Spleen (tissue), 11 donors: ENCODE measurements around the gene MCM9. TPM values are rescaled to one million over a fixed set of nuclear protein-coding genes. Genes with fewer than 3 reads are reported as not detected.

Experiments used
- DNase-seq: peaks from one replicate; pipeline ENCODE4 v3.0.0-alpha.2; 2020
- H3K27ac ChIP-seq, 8 donors: fragments of 200-600 bp; sonication (generic) in 7 of 8; 1 replicate in 4 of 8; 2 replicates in 4 of 8; pipeline versions ENCODE4 v1.5.0 to v1.8.0; 2016 to 2021; ENCODE audit warnings: inconsistent platforms in 4 of 8, mild to moderate bottlenecking in 4 of 8, moderate library complexity in 1 of 8
- H3K27me3 ChIP-seq, 7 donors: fragments of 200-600 bp; sonication (generic) in 6 of 7; replicated peaks in 1 of 7; 1 replicate in 4 of 7; 2 replicates in 3 of 7; pipeline versions ENCODE4 v1.5.0 to v1.8.0; 2016 to 2021; ENCODE audit warnings: inconsistent platforms in 3 of 7, mild to moderate bottlenecking in 1 of 7
- H3K36me3 ChIP-seq, 6 donors: fragments of 200-600 bp; sonication (generic) in 5 of 6; 1 replicate in 4 of 6; 2 replicates in 2 of 6; pipeline versions ENCODE4 v1.5.0 to v1.8.0; 2016 to 2021; ENCODE audit warnings: inconsistent platforms in 2 of 6
- H3K4me1 ChIP-seq, 6 donors: fragments of 200-600 bp; sonication (generic) in 5 of 6; 1 replicate in 3 of 6; 2 replicates in 3 of 6; pipeline versions ENCODE4 v1.5.0 to v1.8.0; 2016 to 2021; ENCODE audit warnings: inconsistent platforms in 3 of 6
- H3K4me3 ChIP-seq, 8 donors: fragments of 200-600 bp; sonication (generic) in 7 of 8; 1 replicate in 4 of 8; 2 replicates in 4 of 8; pipeline versions ENCODE4 v1.5.0 to v1.8.0; 2016 to 2021; ENCODE audit warnings: inconsistent platforms in 4 of 8, mild to moderate bottlenecking in 4 of 8, moderate library complexity in 2 of 8
- H3K9me3 ChIP-seq, 8 donors: fragments of 200-600 bp; sonication (generic) in 7 of 8; 1 replicate in 4 of 8; 2 replicates in 4 of 8; pipeline versions ENCODE4 v1.5.0 to v1.8.0; 2016 to 2021; ENCODE audit warnings: inconsistent platforms in 4 of 8
- CTCF ChIP-seq, 11 experiments: fragments of 200-600 bp in 7 of 11; fragments of 450-650 bp in 4 of 11; sonication (generic) in 4 of 11; IDR thresholded peaks in 8 of 11; conservative IDR thresholded peaks in 3 of 11; 1 replicate in 7 of 11; 2 replicates in 4 of 11; pipeline versions ENCODE4 v1.4.0 to v1.8.0; 2016 to 2021; ENCODE audit warnings: antibody characterized with exemption in 11 of 11, inconsistent platforms in 4 of 11, mild to moderate bottlenecking in 1 of 11
- POLR2A ChIP-seq, 3 donors: fragments of 450-650 bp; IDR thresholded peaks; one replicate each; pipeline ENCODE4 v1.5.1; 2017; ENCODE audit warnings: antibody characterized with exemption in 3 of 3, mild to moderate bottlenecking in 1 of 3
- POLR2AphosphoS5 ChIP-seq, 3 donors: sonication (generic); formaldehyde crosslinking; IDR thresholded peaks; one replicate each; pipeline ENCODE4 v1.5.1; 2017; ENCODE audit warnings: antibody characterized with exemption in 3 of 3
- WGBS, 5 donors: extraction: QIAGEN DNeasy Blood & Tissue Kit in 3 of 5; methylation state at CpG; one replicate each; pipeline versions ENCODE4 v1.1.5 to v1.1.7; 2013 to 2018; 5-methylcytosine and 5-hydroxymethylcytosine counted together
- intact Hi-C: fragments of 100-400 bp; cut with DNase I; formaldehyde crosslinking; loops from one replicate; pipeline ENCODE4 v1.15.0; 2023; ENCODE audit warnings: low total_unique reads
- polyA plus RNA-seq, 3 donors: library from polyadenylated mRNA; stranded (reverse); fragments of 200-250 nt; gene quantifications; one replicate each; pipeline ENCODE4 v1.2.1, GENCODE V29; 2013
- total RNA-seq, 7 donors: library from RNA; depleted of rRNA in 3 of 7; stranded (reverse); fragments of >200 nt in 3 of 7; fragmentation: NEBNext Ultra II Directional in 4 of 7; extraction: Animal tissue kit (Norgen Biotek cat#: 25700) in 4 of 7; gene quantifications; one replicate each; pipeline versions ENCODE4 v1.1.0 to v1.2.1, GENCODE V29; 2016 to 2021
- donor health status: healthy with polysubstance abuse.
- donor health status: DM: no; HTN: no; CAD: no; lungs with moderate emphysema.
- donor health status: DM: no; HTN: no; CAD: no.
- donor health status: Bipolar disorder and iron deficiency.
- donor health status: healthy.
- donor health status: DM: no; HTN: no; CAD: no.
- donor health status: DM: yes; HTN: yes; CAD: no.

Gene MCM9
- total and polyA plus RNA-seq, 10 donors, result 3.7 to 33.6 (median 21.5) TPM

DNA sequence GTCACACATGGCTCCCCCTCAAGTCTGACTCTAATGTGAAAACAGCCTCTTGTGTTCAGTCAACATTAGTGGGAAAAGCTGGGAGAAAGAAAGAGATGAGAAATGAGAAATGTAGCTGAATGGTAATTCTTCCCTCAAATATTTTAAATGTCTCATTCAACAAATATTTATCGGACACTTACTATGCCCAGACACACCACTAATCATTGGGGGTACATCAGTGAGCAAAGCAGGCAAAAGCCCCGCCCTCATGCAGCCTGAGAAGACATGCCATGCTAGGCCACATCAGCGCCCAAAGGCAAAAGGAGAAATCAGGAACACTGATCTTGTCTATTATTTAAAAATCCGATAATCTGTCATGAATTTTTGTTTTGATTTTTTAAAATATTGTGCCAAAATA, 130.9 kb downstream of the MCM9 start:
- peaks cover 7 to 26% (median 14%) of the 10 kb centered on the region in 6 donors for H3K4me1 ChIP-seq
- WGBS, 5 donors, result 94 to 98% (median 95%) methylated on average over 4 of the region's 4 CpGs
- H3K27me3 ChIP-seq, result no peaks in the 10 kb centered on the region
- no peak for DNase-seq
- intact Hi-C loops, result no loop called here
- H3K9me3 ChIP-seq, result no peaks in the 10 kb centered on the region
- H3K4me3 ChIP-seq, result no peak overlapping the region
- H3K36me3 ChIP-seq, result no peaks in the 10 kb centered on the region
- H3K27ac ChIP-seq, result no peak overlapping the region
- no peak for TF ChIP-seq POLR2AphosphoS5 (IDR thresholded peaks at IDR 0.05)
- no peak for TF ChIP-seq CTCF (IDR thresholded peaks at IDR 0.05 in 8 of 11, conservative IDR thresholded peaks at IDR 0.05 in 3 of 11)
- no peak for TF ChIP-seq POLR2A (IDR thresholded peaks at IDR 0.05)

DNA sequence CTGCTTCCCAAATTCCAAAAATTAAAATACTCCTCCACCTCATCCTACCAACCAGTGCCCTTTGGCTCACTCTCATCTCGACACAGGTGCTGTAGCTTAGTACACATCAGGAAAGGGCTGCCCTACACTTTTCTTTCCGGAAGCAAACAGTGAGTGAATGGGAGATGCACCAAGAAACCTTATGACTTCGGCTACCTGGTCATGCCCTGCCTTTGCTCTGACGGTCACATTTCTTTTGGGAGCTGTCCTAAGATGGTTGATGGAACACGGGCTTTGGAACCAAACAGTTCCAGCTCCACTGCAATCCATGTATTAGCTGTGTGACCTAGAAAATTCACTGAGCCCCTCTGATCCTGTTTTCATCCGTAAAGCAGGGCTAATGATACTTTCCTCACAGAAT, 133.7 kb downstream of the MCM9 start:
- H3K4me1 ChIP-seq, result peaks cover 7 to 14% (median 8%) of the 10 kb centered on the region in 6 donors
- intact Hi-C loops, result no loop called here
- TF ChIP-seq CTCF (IDR thresholded peaks at IDR 0.05 in 8 of 11, conservative IDR thresholded peaks at IDR 0.05 in 3 of 11) (no peak), POLR2AphosphoS5 (IDR thresholded peaks at IDR 0.05) (no peak), POLR2A (IDR thresholded peaks at IDR 0.05) (no peak)
- H3K9me3 ChIP-seq, result no peaks in the 10 kb centered on the region
- WGBS, 5 donors, result 93 to 98% (median 95%) methylated on average over 6 of the region's 6 CpGs
- H3K36me3 ChIP-seq, result no peaks in the 10 kb centered on the region
- no peaks in the 10 kb centered on the region for H3K27me3 ChIP-seq
- H3K4me3 ChIP-seq, result no peak overlapping the region
- no peak overlapping the region for H3K27ac ChIP-seq
- no peak for DNase-seq

DNA sequence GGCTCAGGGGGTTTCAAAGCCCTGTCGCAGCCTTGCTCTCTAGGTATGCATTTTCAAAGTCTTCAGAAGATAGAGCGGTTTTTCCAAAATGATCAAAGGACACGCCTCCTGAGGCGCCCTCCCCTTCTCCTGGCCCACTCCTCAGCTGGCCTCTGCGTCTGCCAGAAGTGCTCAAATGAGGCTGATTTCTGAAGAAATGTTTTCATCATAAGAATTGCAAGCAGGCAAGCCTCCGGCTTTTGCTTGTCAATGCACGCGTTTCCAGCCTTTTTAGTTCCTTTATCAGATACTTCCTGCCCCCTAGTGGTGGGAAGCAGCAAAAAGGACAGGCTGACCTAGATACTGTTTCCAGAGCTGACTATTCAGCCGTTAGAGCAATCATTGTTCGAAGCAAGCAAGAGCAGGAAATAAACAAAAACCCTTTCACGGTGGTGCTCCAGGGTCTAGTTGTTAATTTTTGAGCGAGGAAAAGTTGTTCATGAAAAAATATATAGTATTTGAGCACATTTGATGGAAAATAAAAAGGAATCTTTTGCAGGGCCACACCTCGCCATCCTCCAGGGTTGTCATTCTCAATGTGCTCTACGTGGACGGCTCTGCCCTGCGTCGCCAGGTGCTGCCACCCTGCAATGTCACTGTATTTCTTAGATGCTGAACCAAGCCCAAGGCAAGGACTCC, 134.4 kb downstream of the MCM9 start:
- H3K4me3 ChIP-seq, result peak overlapping the region in 1 of 8 donors; percentile 30
- peak; percentile 80 for DNase-seq
- H3K27me3 ChIP-seq, result no peaks in the 10 kb centered on the region
- TF ChIP-seq POLR2A (IDR thresholded peaks at IDR 0.05) (no peak), POLR2AphosphoS5 (IDR thresholded peaks at IDR 0.05) (peak in 1 of 3 donors; percentile 48), CTCF (IDR thresholded peaks at IDR 0.05 in 8 of 11, conservative IDR thresholded peaks at IDR 0.05 in 3 of 11) (peak; percentile 68 to 94 (median 89))
- H3K4me1 ChIP-seq, result peaks cover 7 to 14% (median 8%) of the 10 kb centered on the region in 6 donors
- 25 to 31% (median 28%) methylated on average over 16 to 17 of the region's 17 CpGs for WGBS, 5 donors
- intact Hi-C loops, result no loop called here
- peak overlapping the region in 3 of 8 donors; percentile 11 to 28 (median 15) for H3K27ac ChIP-seq
- H3K9me3 ChIP-seq, result no peaks in the 10 kb centered on the region
- H3K36me3 ChIP-seq, result no peaks in the 10 kb centered on the region

DNA sequence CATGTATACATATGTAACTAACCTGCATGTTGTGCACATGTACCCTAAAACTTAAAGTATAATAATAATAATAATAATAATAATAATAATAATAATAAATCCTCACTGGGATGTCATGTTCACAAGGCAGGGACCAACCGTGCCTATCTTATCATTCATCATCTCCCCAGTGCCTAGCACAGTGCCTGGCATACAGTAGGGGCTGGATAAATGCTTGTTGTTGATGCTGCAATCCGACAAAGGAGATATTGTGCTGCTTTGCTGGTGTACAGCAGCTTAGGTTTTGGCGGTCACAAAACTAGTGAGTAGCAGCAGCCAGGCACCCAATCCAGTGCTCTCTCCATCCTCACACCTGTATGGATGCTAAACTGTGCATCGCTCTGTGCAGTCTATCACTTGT, 135.1 kb downstream of the MCM9 start:
- DNase-seq, result no peak
- no peaks in the 10 kb centered on the region for H3K27me3 ChIP-seq
- peak overlapping the region in 1 of 8 donors; percentile 11 for H3K27ac ChIP-seq
- TF ChIP-seq POLR2A (IDR thresholded peaks at IDR 0.05) (no peak), POLR2AphosphoS5 (IDR thresholded peaks at IDR 0.05) (no peak), CTCF (IDR thresholded peaks at IDR 0.05 in 8 of 11, conservative IDR thresholded peaks at IDR 0.05 in 3 of 11) (no peak)
- no peaks in the 10 kb centered on the region for H3K9me3 ChIP-seq
- 93 to 97% (median 94%) methylated on average over 4 of the region's 4 CpGs for WGBS, 5 donors
- no peaks in the 10 kb centered on the region for H3K36me3 ChIP-seq
- peaks cover 7 to 14% (median 8%) of the 10 kb centered on the region in 6 donors for H3K4me1 ChIP-seq
- intact Hi-C loops, result no loop called here
- no peak overlapping the region for H3K4me3 ChIP-seq
